GM10847 (cell line): ENCODE measurements around the gene TCERG1L.

Source experiments
- POLR2A ChIP-seq: IDR thresholded peaks from 2 replicates; pipeline ENCODE4 v1.6.1; 2011; ENCODE audit not compliant: insufficient read length; ENCODE audit errors: extremely low read depth

Gene TCERG1L

GRCh38 chr10:131261890-131262475, 49.5 kb downstream of the TCERG1L start:
- no peak for TF ChIP-seq POLR2A

- no peak for TF ChIP-seq POLR2A
These were observed 50.9 kb downstream of the TCERG1L start for GRCh38 chr10:131260452-131261211.

DNA sequence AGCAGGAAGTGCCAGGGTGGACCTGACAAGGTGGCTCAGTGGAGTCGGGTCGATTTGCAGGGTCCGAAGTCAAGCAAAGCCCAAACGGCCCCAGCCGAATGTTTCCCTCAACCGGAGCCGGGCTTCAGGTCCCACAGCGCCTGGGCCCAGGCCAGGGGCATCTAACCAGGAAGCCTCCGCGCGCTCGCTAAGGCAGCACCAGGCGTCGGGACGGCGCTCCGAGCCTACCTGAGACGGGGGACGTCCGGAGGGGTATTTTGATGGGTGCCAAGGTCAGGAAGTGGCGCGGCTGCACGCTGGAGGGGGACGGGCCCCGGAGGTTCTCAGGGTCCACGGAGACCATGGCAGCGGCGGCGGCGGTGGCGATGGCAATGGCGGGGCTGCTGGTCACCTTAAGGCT, 51.5 kb downstream of the TCERG1L start:
- TF ChIP-seq POLR2A = no peak

DNA sequence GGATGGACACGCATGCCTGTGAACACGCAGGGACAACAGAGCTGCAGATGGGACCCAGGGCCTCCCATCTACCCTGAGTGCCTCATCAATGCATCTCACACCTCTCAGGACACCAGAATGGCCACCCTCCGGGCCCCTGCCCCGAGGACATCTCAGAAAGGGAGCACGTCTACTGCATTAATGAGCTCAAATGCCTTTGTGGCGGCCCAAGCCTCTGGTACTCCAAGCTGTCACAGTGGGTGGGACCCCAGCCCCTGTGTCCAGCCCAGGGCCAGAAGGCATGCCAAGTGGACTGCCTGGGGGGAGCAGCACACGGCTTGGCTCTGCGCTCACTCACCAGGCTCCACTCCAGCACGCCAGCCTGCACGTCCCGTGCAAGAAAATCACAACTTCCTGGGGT, 52.0 kb downstream of the TCERG1L start:
- no peak for TF ChIP-seq POLR2A

DNA sequence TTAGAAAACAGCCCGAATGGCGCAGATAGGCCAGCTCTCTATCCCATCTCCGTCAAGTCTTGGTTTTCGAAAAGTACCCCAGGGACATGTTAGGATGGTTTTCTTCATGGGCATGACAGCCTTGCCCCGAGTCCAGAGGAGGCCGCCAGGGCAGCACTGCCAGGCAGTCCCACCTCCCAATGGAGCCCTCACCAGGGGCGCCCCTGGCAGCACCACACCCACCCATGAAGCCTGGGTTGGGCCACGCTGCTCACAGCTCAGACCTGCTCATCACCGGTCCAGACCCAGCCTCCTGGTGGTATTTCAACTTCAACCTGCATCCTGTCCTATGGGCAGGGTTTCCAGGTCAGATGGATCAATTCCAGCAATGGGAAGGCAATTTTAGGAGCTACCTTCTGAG, 53.3 kb downstream of the TCERG1L start:
- no peak for TF ChIP-seq POLR2A

- TF ChIP-seq POLR2A = no peak
These were observed 54.5 kb downstream of the TCERG1L start for GRCh38 chr10:131257027-131257426.

DNA sequence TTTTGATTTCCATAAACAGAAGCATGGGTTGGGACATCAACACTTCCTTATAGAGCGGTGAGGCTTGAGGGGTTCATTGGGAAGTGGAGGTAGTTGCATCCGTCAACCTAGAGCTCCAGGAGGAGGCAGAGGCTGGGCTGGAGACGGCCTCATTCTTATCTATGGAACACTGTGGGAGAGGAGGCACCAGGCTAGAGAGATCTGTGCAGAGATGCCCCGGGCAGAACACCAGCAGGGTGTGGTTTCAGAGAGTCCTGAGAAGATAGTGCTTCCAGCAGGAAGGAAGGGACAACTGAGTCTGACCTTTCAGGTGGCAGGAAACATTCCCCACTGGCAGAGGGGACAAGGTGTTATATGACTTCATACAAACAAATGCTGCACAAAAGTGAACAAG, 56.7 kb downstream of the TCERG1L start:
- TF ChIP-seq POLR2A = no peak

DNA sequence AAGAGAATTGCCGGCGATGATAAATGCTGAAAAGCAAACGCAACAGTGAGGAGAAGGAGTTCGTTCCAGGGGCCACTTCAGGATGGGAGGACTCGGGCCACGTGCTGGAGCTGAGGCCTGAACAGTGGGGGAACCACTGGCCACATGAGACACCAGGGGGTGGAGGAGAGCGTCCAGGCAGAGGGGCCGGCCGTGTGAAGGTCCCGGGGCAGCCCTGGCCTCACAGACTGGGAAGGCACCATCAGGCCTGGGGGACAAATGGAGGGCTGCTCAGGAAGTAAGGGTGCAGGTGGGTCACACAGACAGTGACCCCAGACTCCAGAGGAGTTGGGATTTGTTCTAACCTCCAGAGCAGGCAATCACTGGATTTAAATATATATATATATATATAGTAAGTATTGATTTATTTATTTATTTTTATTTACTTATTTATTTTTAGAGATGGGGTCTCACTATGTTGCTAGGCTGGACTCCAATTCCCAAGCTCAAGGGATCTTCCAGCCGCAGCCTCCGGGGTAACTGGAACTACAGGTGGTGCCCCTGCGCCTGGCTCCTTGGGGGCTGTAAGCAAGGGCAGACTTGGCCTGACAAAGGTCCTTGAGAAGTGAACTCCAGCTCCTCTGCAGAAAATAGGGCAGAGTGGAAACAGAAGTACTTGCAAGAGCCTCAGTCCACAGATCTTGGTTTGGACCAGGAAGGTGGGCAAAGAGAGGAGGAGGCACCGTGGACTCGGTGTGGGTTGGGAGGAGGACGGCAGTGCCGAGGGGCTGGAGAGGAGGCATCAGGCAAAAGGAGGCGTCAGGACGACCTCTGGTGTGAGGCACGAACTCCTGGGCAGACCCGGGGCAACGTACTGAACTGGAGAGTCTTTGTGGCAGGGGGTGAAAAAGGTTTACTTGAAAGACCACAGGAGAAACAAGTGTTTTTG, 57.3 kb downstream of the TCERG1L start:
- no peak for TF ChIP-seq POLR2A

DNA sequence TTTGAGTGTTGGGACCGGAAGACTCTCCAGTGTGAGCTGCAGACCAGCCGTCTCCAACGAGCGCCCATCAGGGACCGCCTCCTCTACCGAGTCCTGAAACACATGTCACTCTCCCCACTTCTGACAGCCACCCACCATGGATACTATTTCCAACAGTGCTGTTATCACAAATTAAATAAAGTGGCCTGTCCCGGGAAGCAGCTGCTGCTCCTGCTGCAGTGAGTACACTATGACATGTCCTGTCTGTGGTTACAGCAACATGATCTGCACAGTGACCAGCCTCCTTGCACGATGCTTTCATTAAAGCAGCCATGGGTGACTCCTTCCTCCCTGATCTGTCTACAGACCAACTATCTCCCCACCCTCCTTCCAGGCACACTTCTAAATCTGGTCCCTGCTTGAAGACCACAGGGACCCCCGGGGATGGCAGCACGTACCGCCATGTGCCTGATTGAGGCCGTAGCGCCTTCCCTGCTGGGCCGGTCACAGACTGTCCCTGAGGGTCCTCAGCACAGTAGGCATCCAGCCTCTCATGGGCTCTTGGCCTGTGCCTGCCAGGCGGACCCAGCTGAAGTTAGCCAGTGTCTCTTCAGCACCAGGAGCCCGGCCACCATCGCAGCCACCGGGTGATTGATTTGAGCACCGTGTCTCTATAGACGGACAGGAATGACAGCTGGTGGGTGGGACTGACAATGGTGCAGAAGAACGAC, 58.8 kb downstream of the TCERG1L start:
- TF ChIP-seq POLR2A = no peak

- TF ChIP-seq POLR2A = no peak
These were observed 60.4 kb downstream of the TCERG1L start for GRCh38 chr10:131251146-131251541.

DNA sequence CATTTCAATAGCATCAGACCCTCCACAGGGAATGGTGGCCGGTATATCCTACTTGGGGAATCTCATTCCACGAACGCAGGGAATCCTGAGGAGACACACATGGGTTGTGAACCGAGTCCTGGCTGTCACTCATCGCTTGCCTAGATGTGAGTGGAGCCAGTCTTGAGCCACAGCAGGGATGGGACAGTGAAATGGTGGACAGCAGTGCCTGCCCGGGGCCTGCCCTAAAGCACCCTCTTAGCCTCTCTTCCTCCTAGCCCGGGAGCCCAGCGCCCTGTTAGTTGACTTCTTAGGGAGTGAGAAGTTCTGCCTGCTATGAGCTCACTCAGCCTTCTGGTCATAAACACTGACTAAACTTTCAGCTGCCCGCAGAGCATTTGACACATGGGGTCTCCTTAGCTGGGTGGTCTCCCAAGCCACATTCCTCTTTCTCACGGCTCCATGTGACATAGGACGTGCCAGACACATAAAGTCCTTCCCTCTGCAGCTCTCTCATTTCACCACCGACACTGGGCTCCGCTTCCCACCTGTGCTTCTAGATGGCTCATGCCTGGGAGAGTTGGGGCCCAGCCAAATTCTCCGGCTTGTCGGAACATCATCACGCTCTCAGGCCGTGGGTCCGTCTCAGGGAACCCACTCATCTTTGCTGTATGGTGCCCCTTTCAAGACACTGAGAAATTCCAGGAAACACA, 60.9 kb downstream of the TCERG1L start:
- TF ChIP-seq POLR2A = no peak

DNA sequence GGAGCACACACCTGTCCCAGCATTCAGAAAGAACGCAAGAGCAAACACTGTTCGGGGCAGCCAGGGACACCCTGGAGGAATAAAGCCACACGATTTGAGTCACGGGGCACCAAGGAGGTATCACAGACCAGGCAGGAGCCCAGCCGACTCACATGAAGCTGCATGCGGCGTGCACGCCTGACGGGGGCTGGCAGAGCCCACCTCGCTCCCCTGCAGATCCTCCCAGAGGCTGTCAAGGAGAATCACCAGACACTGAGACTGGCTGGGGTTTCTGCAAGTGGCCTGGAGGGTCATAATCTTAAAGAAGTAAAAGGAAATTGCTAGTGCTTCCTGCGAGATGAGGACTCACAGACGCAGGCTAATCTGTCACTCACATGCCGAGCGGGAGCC, 61.6 kb downstream of the TCERG1L start:
- TF ChIP-seq POLR2A = no peak

GRCh38 chr10:131249238-131249954, 62.1 kb downstream of the TCERG1L start:
- TF ChIP-seq POLR2A = no peak

GRCh38 chr10:131248376-131249165, 63.0 kb downstream of the TCERG1L start:
- TF ChIP-seq POLR2A = no peak

DNA sequence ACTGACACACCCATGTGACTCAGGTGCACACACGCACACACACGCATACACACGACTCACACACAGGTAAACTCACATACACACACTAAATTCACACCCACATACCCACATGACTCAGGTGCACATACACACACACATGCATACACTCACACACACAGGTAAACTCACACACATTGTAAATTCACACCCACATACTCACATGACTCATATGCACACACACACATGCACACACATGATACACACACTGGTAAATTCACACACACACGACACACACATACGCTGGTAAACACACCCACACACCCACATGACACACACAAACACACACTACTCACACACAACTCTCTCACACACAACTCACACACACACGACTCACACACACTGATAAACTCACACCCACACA, 63.6 kb downstream of the TCERG1L start:
- no peak for TF ChIP-seq POLR2A
